ENCODE measurements around the gene TRABD2B.

The TRABD2B gene

GRCh38 chr1:47993881-47994625 is 3.1 kb downstream of the TRABD2B start:
- no peak for TF ChIP-seq CTCF (conservative IDR thresholded peaks at IDR 0.05; ENCODE audit: control insufficient read depth, insufficient read depth, low read depth, low read length)
- H3K4me3 ChIP-seq (ENCODE audit: control insufficient read depth, low read depth, low read length) = no peak overlapping the region
- no peak for DNase-seq (ENCODE audit: low read depth)

GRCh38 chr1:47993416-47993740 is 3.8 kb downstream of the TRABD2B start:
- no peak overlapping the region for H3K4me3 ChIP-seq (ENCODE audit: control insufficient read depth, low read depth, low read length)
- no peak for DNase-seq (ENCODE audit: low read depth)
- TF ChIP-seq CTCF (conservative IDR thresholded peaks at IDR 0.05; ENCODE audit: control insufficient read depth, insufficient read depth, low read depth, low read length) = no peak

GRCh38 chr1:47992720-47993415 is 4.3 kb downstream of the TRABD2B start:
- DNase-seq (ENCODE audit: low read depth) = peak; percentile 88
- no peak overlapping the region for H3K4me3 ChIP-seq (ENCODE audit: control insufficient read depth, low read depth, low read length)
- no peak for TF ChIP-seq CTCF (conservative IDR thresholded peaks at IDR 0.05; ENCODE audit: control insufficient read depth, insufficient read depth, low read depth, low read length)

- H3K4me3 ChIP-seq (ENCODE audit: control insufficient read depth, low read depth, low read length) = no peak overlapping the region
- peak; percentile 17 for DNase-seq (ENCODE audit: low read depth)
- TF ChIP-seq CTCF (conservative IDR thresholded peaks at IDR 0.05; ENCODE audit: control insufficient read depth, insufficient read depth, low read depth, low read length) = no peak
Measured at GRCh38 chr1:47991673-47992072, 5.5 kb downstream of the TRABD2B start.

- DNase-seq (ENCODE audit: low read depth) = peak; percentile 83
- no peak overlapping the region for H3K4me3 ChIP-seq (ENCODE audit: control insufficient read depth, low read depth, low read length)
- peak; percentile 4 for TF ChIP-seq CTCF (conservative IDR thresholded peaks at IDR 0.05; ENCODE audit: control insufficient read depth, insufficient read depth, low read depth, low read length)
Measured at GRCh38 chr1:47991187-47991586, 6.0 kb downstream of the TRABD2B start.

GRCh38 chr1:47990286-47990685 is 6.9 kb downstream of the TRABD2B start:
- no peak for DNase-seq (ENCODE audit: low read depth)
- TF ChIP-seq CTCF (conservative IDR thresholded peaks at IDR 0.05; ENCODE audit: control insufficient read depth, insufficient read depth, low read depth, low read length) = no peak
- no peak overlapping the region for H3K4me3 ChIP-seq (ENCODE audit: control insufficient read depth, low read depth, low read length)
